ENCODE measurements around the gene MFAP3. TPM values are rescaled to one million over a fixed set of nuclear protein-coding genes. Genes with fewer than 3 reads are reported as not detected.
"Not testable (repeated sequence)": the region's sequence is repeated elsewhere in the genome, so short reads cannot be mapped to it uniquely, and the experiment has no call there.

MFAP3 gene
- 25.8 TPM for total RNA-seq
- long read RNA-seq, transcript MFAP3-212 (3 exons, 643 nt): major isoform, 11 of 16 reads
- long read RNA-seq, partial matches to known transcripts: 0 of 16 reads
- long read RNA-seq, other reads (novel, unspliced or antisense): 3 of 16 reads

GRCh38 chr5:154038707-154039457, at the start of gene MFAP3, which contains the start of gene FAM114A2:
TSS of gene MFAP3 (plus strand) at chr5:154038967. CDS start at chr5:154049723, 10,756 bp downstream.
TSS of gene FAM114A2 (minus strand) at chr5:154038910. CDS start at chr5:154034953, 3,957 bp downstream.
- peak; percentile 98 for ATAC-seq
- intact Hi-C loops (cut with DNase I): loop anchor here (5.0 kb wide), 1 partner anchor 37 kb away; no protein-coding TSS in a partner anchor

GRCh38 chr5:153991168-153991567, 47.6 kb upstream of the MFAP3 start:
- DNase-seq (ENCODE audit: missing footprints): no peak
- ATAC-seq: no peak
- intact Hi-C loops (cut with DNase I): no loop called here

More at GRCh38 chr5:154038707-154039457, at the start of gene MFAP3, which contains the start of gene FAM114A2:
- DNase-seq (ENCODE audit: missing footprints): peak; percentile 95

- DNase-seq (ENCODE audit: missing footprints) (no peak), ATAC-seq (no peak)
- intact Hi-C loops (cut with DNase I): no loop called here
Measured at GRCh38 chr5:153998010-153998409, 40.8 kb upstream of the MFAP3 start.

GRCh38 chr5:153998768-153999167, 40.0 kb upstream of the MFAP3 start:
- intact Hi-C loops (cut with DNase I): no loop called here
- ATAC-seq: no peak

GRCh38 chr5:153999995-154000394, 38.8 kb upstream of the MFAP3 start:
- ATAC-seq (no peak), DNase-seq (ENCODE audit: missing footprints) (no peak)
- intact Hi-C loops (cut with DNase I): loop anchor here (5.0 kb wide), 1 partner anchor 37 kb away; the partner anchor contains the start of genes FAM114A2 and MFAP3

More at GRCh38 chr5:153998768-153999167, 40.0 kb upstream of the MFAP3 start:
- DNase-seq (ENCODE audit: missing footprints): no peak

- no peak for DNase-seq (ENCODE audit: missing footprints)
- ATAC-seq: no peak
- intact Hi-C loops (cut with DNase I): loop anchor here (5.0 kb wide), 1 partner anchor 37 kb away; the partner anchor contains the start of genes FAM114A2 and MFAP3
Measured at GRCh38 chr5:154000703-154001102, 38.1 kb upstream of the MFAP3 start.

- ATAC-seq: peak; percentile 90
- peak; percentile 47 for DNase-seq (ENCODE audit: missing footprints)
- intact Hi-C loops (cut with DNase I): loop anchor here (5.0 kb wide), 1 partner anchor 35 kb away; the partner anchor contains the start of genes FAM114A2 and MFAP3
Measured at GRCh38 chr5:154002093-154002492, 36.7 kb upstream of the MFAP3 start.

- ATAC-seq: peak; percentile 36
Measured at GRCh38 chr5:154002511-154003020, 36.2 kb upstream of the MFAP3 start.

GRCh38 chr5:154005648-154006047, 33.1 kb upstream of the MFAP3 start:
- intact Hi-C loops (cut with DNase I): no loop called here
- DNase-seq (ENCODE audit: missing footprints) (no peak), ATAC-seq (no peak)

More at GRCh38 chr5:154002511-154003020, 36.2 kb upstream of the MFAP3 start:
- intact Hi-C loops (cut with DNase I): loop anchor here (5.0 kb wide), 1 partner anchor 35 kb away; the partner anchor contains the start of genes FAM114A2 and MFAP3
- DNase-seq (ENCODE audit: missing footprints): no peak

GRCh38 chr5:154010660-154011059, 28.1 kb upstream of the MFAP3 start:
- peak; percentile 18 for DNase-seq (ENCODE audit: missing footprints)
- intact Hi-C loops (cut with DNase I): no loop called here
- peak; percentile 50 for ATAC-seq

GRCh38 chr5:154015071-154015693, 23.6 kb upstream of the MFAP3 start:
- intact Hi-C loops (cut with DNase I): no loop called here
- no peak for ATAC-seq
- no peak for DNase-seq (ENCODE audit: missing footprints)

- intact Hi-C loops (cut with DNase I); DNase-seq (ENCODE audit: missing footprints); ATAC-seq: not testable (repeated sequence)
Measured at GRCh38 chr5:154018919-154019318, 19.8 kb upstream of the MFAP3 start.

- DNase-seq (ENCODE audit: missing footprints): no peak
- intact Hi-C loops (cut with DNase I): no loop called here
- no peak for ATAC-seq
Measured at GRCh38 chr5:154025951-154026350, 12.8 kb upstream of the MFAP3 start.

- ATAC-seq: no peak
- intact Hi-C loops (cut with DNase I): no loop called here
Measured at GRCh38 chr5:154031937-154032489, 6.8 kb upstream of the MFAP3 start.

GRCh38 chr5:154034944-154035343, 3.8 kb upstream of the MFAP3 start:
- DNase-seq (ENCODE audit: missing footprints) (no peak), ATAC-seq (no peak)
- intact Hi-C loops (cut with DNase I): loop anchor here (5.0 kb wide), 1 partner anchor 33 kb away; no protein-coding TSS in a partner anchor

More at GRCh38 chr5:154031937-154032489, 6.8 kb upstream of the MFAP3 start:
- DNase-seq (ENCODE audit: missing footprints): no peak

- DNase-seq (ENCODE audit: missing footprints): no peak
- intact Hi-C loops (cut with DNase I): loop anchor here (5.0 kb wide), 1 partner anchor 36 kb away; no protein-coding TSS in a partner anchor
- ATAC-seq: peak; percentile 40
Measured at GRCh38 chr5:154038261-154038706, 483 bp upstream of the MFAP3 start.

- DNase-seq (ENCODE audit: missing footprints) (no peak), ATAC-seq (no peak)
- intact Hi-C loops (cut with DNase I): loop anchor here (5.0 kb wide), 1 partner anchor 37 kb away; no protein-coding TSS in a partner anchor
Measured at GRCh38 chr5:154039458-154039829, 677 bp downstream of the MFAP3 start.

- ATAC-seq: no peak
- intact Hi-C loops (cut with DNase I): no loop called here
Measured at GRCh38 chr5:154042766-154043165, 4.0 kb downstream of the MFAP3 start.

More at GRCh38 chr5:154042766-154043165, 4.0 kb downstream of the MFAP3 start:
- no peak for DNase-seq (ENCODE audit: missing footprints)

Data from Right ventricle myocardium inferior (tissue), 1 donor.